Limb (tissue), 2 donors: ENCODE data around the gene LMBRD1.

ENCODE experiments used
- DNase-seq, 2 donors: peaks; one replicate each; pipeline ENCODE4 v3.0.0-alpha.2; 2016; ENCODE audit errors: extremely low spot score in 2 of 2

LMBRD1 gene

GRCh38 chr6:69632932-69633331, 163.9 kb downstream of the LMBRD1 start:
- DNase-seq, result no peak

- DNase-seq, result no peak
These were observed 165.1 kb downstream of the LMBRD1 start for GRCh38 chr6:69631552-69632346.

DNA sequence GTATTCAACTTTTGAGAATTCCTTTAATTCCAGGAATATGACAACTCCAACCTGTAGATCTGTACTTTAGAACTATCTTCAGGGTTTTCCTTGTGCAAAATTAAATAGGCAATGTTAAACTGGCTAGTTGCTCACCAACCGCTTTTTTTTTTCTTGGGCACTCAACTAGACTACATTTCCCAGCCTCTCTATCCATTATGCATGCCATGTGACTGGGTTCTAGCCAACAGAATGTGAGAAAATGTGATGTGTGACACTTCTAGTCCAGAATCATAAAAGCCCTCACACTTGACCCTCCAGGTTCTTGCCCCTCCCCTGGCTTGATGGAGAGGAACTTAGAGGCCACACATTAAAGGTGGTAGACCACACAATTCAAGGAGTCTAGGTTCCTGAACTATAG, 166.0 kb downstream of the LMBRD1 start:
- no peak for DNase-seq

- DNase-seq, result no peak
These were observed 169.2 kb downstream of the LMBRD1 start for GRCh38 chr6:69627625-69628024.

GRCh38 chr6:69624944-69625343, 171.9 kb downstream of the LMBRD1 start:
- DNase-seq, result no peak
